Vagina (tissue), 2 donors: ENCODE results near the gene MEIOB. TPM values are rescaled to one million over a fixed set of nuclear protein-coding genes. Genes with fewer than 3 reads are reported as not detected.

Experiments
- DNase-seq, 2 donors: peaks; one replicate each; pipeline ENCODE4 v3.0.0-alpha.2; 2017; ENCODE audit errors: extremely low spot score in 2 of 2
- H3K27ac ChIP-seq: fragments of 200-600 bp; sonication (generic); one replicate; pipeline ENCODE4 v1.5.1; 2019
- H3K27me3 ChIP-seq: fragments of 200-600 bp; sonication (generic); one replicate; pipeline ENCODE4 v1.5.1; 2019
- H3K36me3 ChIP-seq, 2 donors: fragments of 200-600 bp; sonication (generic); one replicate each; pipeline ENCODE4 v1.5.1; 2017 to 2019
- H3K4me1 ChIP-seq: fragments of 200-600 bp; sonication (generic); one replicate; pipeline ENCODE4 v1.5.1; 2019
- H3K4me3 ChIP-seq, 2 donors: fragments of 200-600 bp; sonication (generic); 1 replicate in 1 of 2; 2 replicates in 1 of 2; pipeline ENCODE4 v1.5.1; 2016 to 2019
- H3K9me3 ChIP-seq: fragments of 200-600 bp; sonication (generic); one replicate; pipeline ENCODE4 v1.5.1; 2019
- POLR2A ChIP-seq, 2 donors: fragments of 450-650 bp; IDR thresholded peaks; one replicate each; pipeline ENCODE4 v1.6.1; 2017; ENCODE audit warnings: antibody characterized with exemption in 2 of 2, mild to moderate bottlenecking in 2 of 2, moderate library complexity in 2 of 2
- POLR2AphosphoS5 ChIP-seq, 2 donors: sonication (generic); formaldehyde crosslinking; IDR thresholded peaks; one replicate each; pipeline ENCODE4 v1.9.0; 2017; ENCODE audit warnings: antibody characterized with exemption in 2 of 2, mild to moderate bottlenecking in 2 of 2, low read depth in 1 of 2; ENCODE audit not compliant: insufficient read depth in 1 of 2
- intact Hi-C: fragments of 100-400 bp; cut with DNase I; formaldehyde crosslinking; loops from one replicate; pipeline ENCODE4 v1.15.1; 2023
- total RNA-seq: library from RNA; depleted of rRNA; stranded (reverse); fragments of >200 nt; gene quantifications from one replicate; pipeline ENCODE4 v1.2.3, GENCODE V29; 2016
- TF ChIP-seq, protein P1 (sequence below), 3 experiments: fragments of 450-650 bp in 2 of 3; fragments of 200-600 bp in 1 of 3; sonication (generic) in 1 of 3; IDR thresholded peaks; one replicate each; pipeline ENCODE4 v1.5.1; 2017 to 2019; ENCODE audit warnings: antibody characterized with exemption in 3 of 3, mild to moderate bottlenecking in 2 of 3, moderate library complexity in 2 of 3

The MEIOB gene
- total RNA-seq, 1 donor from 2014 or later = not detected

DNA sequence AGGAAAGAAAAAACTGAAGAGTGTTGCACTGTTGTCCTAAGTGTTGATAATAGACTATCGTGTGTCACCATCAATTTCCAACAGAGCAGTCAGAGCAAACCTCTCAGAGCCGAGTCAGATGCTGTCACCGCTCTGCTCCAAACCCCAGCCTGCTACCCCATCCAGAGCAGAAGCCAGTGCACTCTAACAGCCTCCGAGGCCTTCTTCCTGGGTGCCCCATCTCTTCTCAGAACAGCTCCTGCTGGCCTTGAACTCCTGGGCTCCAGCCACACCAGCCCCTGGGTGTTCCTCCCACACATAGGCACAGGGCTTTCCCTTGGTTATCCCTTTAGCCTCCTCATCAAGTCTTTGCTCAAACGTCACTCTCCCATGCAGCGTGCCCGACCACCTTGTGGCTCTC, 21.0 kb downstream of the MEIOB start:
- intact Hi-C loops = no loop called here
- Histone ChIP-seq H3K4me1 (no peaks in the 10 kb centered on the region), H3K36me3 (no peaks in the 10 kb centered on the region), H3K4me3 (no peak overlapping the region), H3K27ac (no peak overlapping the region), H3K27me3 (no peaks in the 10 kb centered on the region), H3K9me3 (no peaks in the 10 kb centered on the region)
- no peak for TF ChIP-seq POLR2A (IDR thresholded peaks at IDR 0.05)
- no peak for TF ChIP-seq POLR2AphosphoS5 (IDR thresholded peaks at IDR 0.05; ENCODE audit: insufficient read depth in 1 of 2, low read depth in 1 of 2)
- TF ChIP-seq, protein P1, sequence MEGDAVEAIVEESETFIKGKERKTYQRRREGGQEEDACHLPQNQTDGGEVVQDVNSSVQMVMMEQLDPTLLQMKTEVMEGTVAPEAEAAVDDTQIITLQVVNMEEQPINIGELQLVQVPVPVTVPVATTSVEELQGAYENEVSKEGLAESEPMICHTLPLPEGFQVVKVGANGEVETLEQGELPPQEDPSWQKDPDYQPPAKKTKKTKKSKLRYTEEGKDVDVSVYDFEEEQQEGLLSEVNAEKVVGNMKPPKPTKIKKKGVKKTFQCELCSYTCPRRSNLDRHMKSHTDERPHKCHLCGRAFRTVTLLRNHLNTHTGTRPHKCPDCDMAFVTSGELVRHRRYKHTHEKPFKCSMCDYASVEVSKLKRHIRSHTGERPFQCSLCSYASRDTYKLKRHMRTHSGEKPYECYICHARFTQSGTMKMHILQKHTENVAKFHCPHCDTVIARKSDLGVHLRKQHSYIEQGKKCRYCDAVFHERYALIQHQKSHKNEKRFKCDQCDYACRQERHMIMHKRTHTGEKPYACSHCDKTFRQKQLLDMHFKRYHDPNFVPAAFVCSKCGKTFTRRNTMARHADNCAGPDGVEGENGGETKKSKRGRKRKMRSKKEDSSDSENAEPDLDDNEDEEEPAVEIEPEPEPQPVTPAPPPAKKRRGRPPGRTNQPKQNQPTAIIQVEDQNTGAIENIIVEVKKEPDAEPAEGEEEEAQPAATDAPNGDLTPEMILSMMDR (IDR thresholded peaks at IDR 0.05) = no peak
- DNase-seq = no peak

DNA sequence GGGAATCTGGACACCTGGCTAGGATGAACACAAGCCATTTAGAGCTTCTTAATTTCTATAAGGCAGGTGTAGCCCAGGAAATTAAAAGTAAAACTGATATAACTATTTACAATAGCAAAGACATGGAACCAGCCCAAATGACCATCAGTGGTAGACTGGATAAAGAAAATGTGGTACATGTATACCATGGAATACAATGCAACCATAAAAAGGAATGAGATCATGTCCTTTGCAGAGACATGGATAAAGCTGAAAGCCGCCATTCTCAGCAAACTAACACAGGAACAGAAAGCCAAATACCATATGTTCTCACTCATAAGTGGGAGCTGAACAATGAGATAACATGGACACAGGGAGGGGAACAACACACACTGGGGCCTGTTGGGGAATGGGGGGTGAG, 25.5 kb downstream of the MEIOB start:
- Histone ChIP-seq H3K9me3 (no peaks in the 10 kb centered on the region), H3K36me3 (no peaks in the 10 kb centered on the region), H3K4me1 (no peaks in the 10 kb centered on the region), H3K4me3 (no peak overlapping the region), H3K27me3 (no peaks in the 10 kb centered on the region), H3K27ac (no peak overlapping the region)
- intact Hi-C loops = no loop called here
- DNase-seq = no peak
- TF ChIP-seq POLR2AphosphoS5 (IDR thresholded peaks at IDR 0.05; ENCODE audit: insufficient read depth in 1 of 2, low read depth in 1 of 2) (no peak), POLR2A (IDR thresholded peaks at IDR 0.05) (no peak)
- TF ChIP-seq, protein P1 (IDR thresholded peaks at IDR 0.05) = no peak

DNA sequence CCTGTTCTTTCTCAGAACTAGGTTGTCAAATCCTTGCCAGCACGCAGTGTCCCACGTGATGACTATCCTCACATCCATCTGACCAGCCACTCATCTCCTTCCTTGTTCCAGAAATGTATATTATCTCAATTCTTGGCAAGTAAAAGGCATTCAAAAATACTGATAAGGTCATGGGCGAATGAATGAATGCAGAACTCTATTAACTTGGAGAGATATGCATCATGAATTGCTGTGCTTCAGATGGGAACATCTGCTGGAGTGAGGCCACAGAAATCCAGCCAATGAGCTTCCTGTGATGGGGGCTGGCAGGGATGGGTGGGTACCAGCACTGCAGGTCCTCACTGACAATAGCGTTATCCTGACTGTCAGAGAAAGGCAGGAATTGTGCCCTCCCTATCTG, 26.0 kb downstream of the MEIOB start:
- H3K4me3 ChIP-seq = no peak overlapping the region
- no peaks in the 10 kb centered on the region for H3K4me1 ChIP-seq
- intact Hi-C loops = no loop called here
- TF ChIP-seq, protein P1 (IDR thresholded peaks at IDR 0.05) = no peak
- TF ChIP-seq POLR2A (IDR thresholded peaks at IDR 0.05) (no peak), POLR2AphosphoS5 (IDR thresholded peaks at IDR 0.05; ENCODE audit: insufficient read depth in 1 of 2, low read depth in 1 of 2) (no peak)
- no peaks in the 10 kb centered on the region for H3K27me3 ChIP-seq
- H3K27ac ChIP-seq = no peak overlapping the region
- no peaks in the 10 kb centered on the region for H3K9me3 ChIP-seq
- no peak for DNase-seq
- no peaks in the 10 kb centered on the region for H3K36me3 ChIP-seq

DNA sequence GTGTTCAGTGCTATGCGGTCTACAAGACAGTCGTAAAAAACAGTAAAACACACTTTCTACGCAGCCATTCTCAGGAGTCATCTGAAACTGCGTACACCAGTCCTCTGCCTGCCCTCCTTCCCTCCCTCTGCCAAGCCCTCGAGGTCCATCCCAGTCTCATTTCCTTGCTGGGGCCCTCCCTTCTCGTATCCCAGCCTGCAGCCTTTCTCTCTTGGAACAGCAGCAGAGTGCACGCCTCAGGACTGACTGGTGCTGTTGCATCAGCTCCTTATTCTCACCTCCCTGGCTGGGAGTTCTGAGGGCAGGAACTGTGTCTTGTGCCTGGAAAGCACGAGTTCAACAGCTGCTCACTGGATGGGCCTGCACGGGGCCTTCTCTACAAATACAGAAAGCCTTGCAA, 32.4 kb downstream of the MEIOB start:
- Histone ChIP-seq H3K27me3 (no peaks in the 10 kb centered on the region), H3K4me3 (no peak overlapping the region), H3K4me1 (no peaks in the 10 kb centered on the region), H3K36me3 (no peaks in the 10 kb centered on the region), H3K9me3 (no peaks in the 10 kb centered on the region), H3K27ac (no peak overlapping the region)
- intact Hi-C loops = no loop called here
- TF ChIP-seq, protein P1 (IDR thresholded peaks at IDR 0.05) = no peak
- no peak for TF ChIP-seq POLR2AphosphoS5 (IDR thresholded peaks at IDR 0.05; ENCODE audit: insufficient read depth in 1 of 2, low read depth in 1 of 2)
- no peak for TF ChIP-seq POLR2A (IDR thresholded peaks at IDR 0.05)
- DNase-seq = no peak

DNA sequence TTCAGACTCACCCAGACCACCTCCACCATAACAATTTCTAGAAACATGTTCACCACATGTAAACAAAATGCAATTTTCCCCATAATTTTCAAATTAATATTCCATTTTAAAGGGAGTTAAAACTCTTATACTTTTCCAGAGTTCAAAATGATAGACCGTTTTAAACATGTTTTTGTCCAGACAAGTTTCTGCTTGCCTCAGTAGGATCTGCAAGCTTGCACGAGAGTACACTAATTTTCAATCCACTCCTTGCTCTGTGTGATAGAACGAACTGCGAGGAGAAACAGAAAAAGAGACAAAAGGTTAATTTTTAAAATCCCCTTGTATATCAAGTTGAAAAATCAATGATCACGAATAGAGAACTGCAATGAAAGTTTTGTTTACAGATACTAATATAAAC, 37.9 kb downstream of the MEIOB start:
- no peaks in the 10 kb centered on the region for H3K9me3 ChIP-seq
- H3K27me3 ChIP-seq = no peaks in the 10 kb centered on the region
- DNase-seq = no peak
- H3K4me3 ChIP-seq = no peak overlapping the region
- H3K4me1 ChIP-seq = peaks cover 11% of the 10 kb centered on the region
- TF ChIP-seq POLR2AphosphoS5 (IDR thresholded peaks at IDR 0.05; ENCODE audit: insufficient read depth in 1 of 2, low read depth in 1 of 2) (peak in 1 of 2 donors; percentile 28), POLR2A (IDR thresholded peaks at IDR 0.05) (no peak)
- TF ChIP-seq, protein P1 (IDR thresholded peaks at IDR 0.05) = no peak
- intact Hi-C loops = no loop called here
- H3K27ac ChIP-seq = no peak overlapping the region
- no peaks in the 10 kb centered on the region for H3K36me3 ChIP-seq
